Nephron (organoid): ENCODE measurements around the gene AFF3.

Experiments
- H3K27ac Mint-ChIP-seq, 3 experiments: 2 replicates each; pipeline ENCODE4 v1.8.0; 2020; ENCODE audit warnings: mixed read lengths in 3 of 3, mild to moderate bottlenecking in 2 of 3, moderate library complexity in 1 of 3
- H3K27me3 Mint-ChIP-seq: 2 replicates; pipeline ENCODE4 v1.8.0; 2021; ENCODE audit warnings: low read depth, mild to moderate bottlenecking, moderate library complexity, mixed read lengths
- H3K36me3 Mint-ChIP-seq: 2 replicates; pipeline ENCODE4 v1.8.0; 2020; ENCODE audit warnings: low read depth, mixed read lengths
- H3K4me1 Mint-ChIP-seq: 2 replicates; pipeline ENCODE4 v1.8.0; 2020; ENCODE audit warnings: mixed read lengths
- H3K4me3 Mint-ChIP-seq, 3 experiments: 2 replicates each; pipeline ENCODE4 v1.8.0; 2020; ENCODE audit warnings: mild to moderate bottlenecking in 3 of 3, mixed read lengths in 3 of 3, moderate library complexity in 2 of 3
- H3K9me3 Mint-ChIP-seq: 2 replicates; pipeline ENCODE4 v1.8.0; 2020; ENCODE audit warnings: mixed read lengths
- CTCF ChIP-seq, 3 experiments: fragments of 200-600 bp; sonication (generic); IDR thresholded peaks; one replicate each; pipeline ENCODE4 v1.5.0; 2021; ENCODE audit warnings: antibody characterized with exemption in 3 of 3; ENCODE audit not compliant: unreplicated experiment in 3 of 3

AFF3 gene

GRCh38 chr2:100036793-100037192 is 105.6 kb downstream of the AFF3 start:
- H3K36me3 Mint-ChIP-seq = peaks cover 9% of the 10 kb centered on the region
- no peak overlapping the region for H3K27ac Mint-ChIP-seq
- H3K4me3 Mint-ChIP-seq = no peak overlapping the region
- no peak for TF ChIP-seq CTCF (IDR thresholded peaks at IDR 0.05; ENCODE audit: unreplicated experiment in 3 of 3)
- H3K4me1 Mint-ChIP-seq = peaks cover 18% of the 10 kb centered on the region
- no peaks in the 10 kb centered on the region for H3K9me3 Mint-ChIP-seq
- H3K27me3 Mint-ChIP-seq = peaks cover 4% of the 10 kb centered on the region

GRCh38 chr2:100036026-100036425 is 106.4 kb downstream of the AFF3 start:
- Mint-ChIP-seq H3K4me3 (no peak overlapping the region), H3K27me3 (peaks cover 4% of the 10 kb centered on the region), H3K9me3 (peaks cover 5% of the 10 kb centered on the region), H3K4me1 (peaks cover 10% of the 10 kb centered on the region), H3K36me3 (peaks cover 11% of the 10 kb centered on the region), H3K27ac (no peak overlapping the region)
- no peak for TF ChIP-seq CTCF (IDR thresholded peaks at IDR 0.05; ENCODE audit: unreplicated experiment in 3 of 3)

GRCh38 chr2:100034431-100034830 is 108.0 kb downstream of the AFF3 start:
- Mint-ChIP-seq H3K9me3 (peaks cover 8% of the 10 kb centered on the region), H3K4me1 (peaks cover 8% of the 10 kb centered on the region), H3K4me3 (no peak overlapping the region), H3K36me3 (peaks cover 10% of the 10 kb centered on the region), H3K27ac (no peak overlapping the region), H3K27me3 (peaks cover 4% of the 10 kb centered on the region)
- TF ChIP-seq CTCF (IDR thresholded peaks at IDR 0.05; ENCODE audit: unreplicated experiment in 3 of 3) = no peak

- H3K36me3 Mint-ChIP-seq = peaks cover 13% of the 10 kb centered on the region
- TF ChIP-seq CTCF (IDR thresholded peaks at IDR 0.05; ENCODE audit: unreplicated experiment in 3 of 3) = no peak
- H3K27ac Mint-ChIP-seq = no peak overlapping the region
- H3K4me3 Mint-ChIP-seq = no peak overlapping the region
- H3K9me3 Mint-ChIP-seq = peaks cover 8% of the 10 kb centered on the region
- peaks cover 8% of the 10 kb centered on the region for H3K4me1 Mint-ChIP-seq
- H3K27me3 Mint-ChIP-seq = peaks cover 4% of the 10 kb centered on the region
Measured at GRCh38 chr2:100033976-100034375, 108.4 kb downstream of the AFF3 start.

GRCh38 chr2:100031604-100032003 is 110.8 kb downstream of the AFF3 start:
- Mint-ChIP-seq H3K9me3 (peaks cover 8% of the 10 kb centered on the region), H3K27ac (no peak overlapping the region), H3K4me3 (no peak overlapping the region), H3K27me3 (peaks cover 4% of the 10 kb centered on the region), H3K36me3 (peaks cover 18% of the 10 kb centered on the region), H3K4me1 (peaks cover 12% of the 10 kb centered on the region)
- TF ChIP-seq CTCF (IDR thresholded peaks at IDR 0.05; ENCODE audit: unreplicated experiment in 3 of 3) = no peak

GRCh38 chr2:100029460-100029859 is 112.9 kb downstream of the AFF3 start:
- peaks cover 5% of the 10 kb centered on the region for H3K4me1 Mint-ChIP-seq
- peaks cover 21% of the 10 kb centered on the region for H3K9me3 Mint-ChIP-seq
- no peak overlapping the region for H3K27ac Mint-ChIP-seq
- H3K4me3 Mint-ChIP-seq = no peak overlapping the region
- H3K36me3 Mint-ChIP-seq = peaks cover 38% of the 10 kb centered on the region
- TF ChIP-seq CTCF (IDR thresholded peaks at IDR 0.05; ENCODE audit: unreplicated experiment in 3 of 3) = no peak
- H3K27me3 Mint-ChIP-seq = no peaks in the 10 kb centered on the region
